ENCODE results near the gene FAM200B. TPM values are rescaled to one million over a fixed set of nuclear protein-coding genes. Genes with fewer than 3 reads are reported as not detected.

The FAM200B gene
- total RNA-seq, 3 donors from 2014 or later, result 35.3 to 46.1 (median 38.9) TPM

GRCh38 chr4:15707363-15707715 is 25.7 kb downstream of the FAM200B start:
- H3K4me3 ChIP-seq, result no peak overlapping the region
- no peak for TF ChIP-seq CTCF (IDR thresholded peaks at IDR 0.05)
- ATAC-seq, result no peak

GRCh38 chr4:15711762-15712161 is 30.1 kb downstream of the FAM200B start:
- Histone ChIP-seq H3K4me3 (no peak overlapping the region), H3K4me1 (ENCODE audit: low read depth) (no peaks in the 10 kb centered on the region), H3K9me3 (no peaks in the 10 kb centered on the region), H3K36me3 (ENCODE audit: low read depth) (no peaks in the 10 kb centered on the region)
- ATAC-seq, result no peak
- no peak for TF ChIP-seq CTCF (IDR thresholded peaks at IDR 0.05)
- no peak for DNase-seq
- intact Hi-C loops (cut with DNase I, micrococcal nuclease), result no loop called here

More at GRCh38 chr4:15707363-15707715, 25.7 kb downstream of the FAM200B start:
- Histone ChIP-seq H3K4me1 (ENCODE audit: low read depth) (no peaks in the 10 kb centered on the region), H3K36me3 (ENCODE audit: low read depth) (no peaks in the 10 kb centered on the region), H3K9me3 (no peaks in the 10 kb centered on the region)
- intact Hi-C loops (cut with DNase I, micrococcal nuclease), result no loop called here
- DNase-seq, result no peak

GRCh38 chr4:15712214-15712613 is 30.6 kb downstream of the FAM200B start:
- ATAC-seq, result no peak
- TF ChIP-seq CTCF (IDR thresholded peaks at IDR 0.05), result no peak
- Histone ChIP-seq H3K9me3 (no peaks in the 10 kb centered on the region), H3K4me3 (no peak overlapping the region), H3K36me3 (ENCODE audit: low read depth) (no peaks in the 10 kb centered on the region), H3K4me1 (ENCODE audit: low read depth) (no peaks in the 10 kb centered on the region)
- DNase-seq, result no peak
- intact Hi-C loops (cut with DNase I, micrococcal nuclease), result no loop called here

GRCh38 chr4:15714141-15714540 is 32.5 kb downstream of the FAM200B start:
- no peak for TF ChIP-seq CTCF (IDR thresholded peaks at IDR 0.05)
- ATAC-seq (no peak), DNase-seq (no peak)
- H3K36me3 ChIP-seq (ENCODE audit: low read depth), result no peaks in the 10 kb centered on the region
- no peaks in the 10 kb centered on the region for H3K9me3 ChIP-seq
- no peak overlapping the region for H3K4me3 ChIP-seq
- no peaks in the 10 kb centered on the region for H3K4me1 ChIP-seq (ENCODE audit: low read depth)
- intact Hi-C loops (cut with DNase I, micrococcal nuclease), result no loop called here

- TF ChIP-seq CTCF (IDR thresholded peaks at IDR 0.05), result no peak
- intact Hi-C loops (cut with DNase I, micrococcal nuclease), result no loop called here
- H3K4me3 ChIP-seq, result no peak overlapping the region
- DNase-seq (no peak), ATAC-seq (no peak)
- no peaks in the 10 kb centered on the region for H3K9me3 ChIP-seq
- H3K36me3 ChIP-seq (ENCODE audit: low read depth), result no peaks in the 10 kb centered on the region
- H3K4me1 ChIP-seq (ENCODE audit: low read depth), result no peaks in the 10 kb centered on the region
Measured at GRCh38 chr4:15714646-15715435, 33.2 kb downstream of the FAM200B start.
